GM23338 (cell line): ENCODE data around the gene KCNA1. TPM values are rescaled to one million over a fixed set of nuclear protein-coding genes. Genes with fewer than 3 reads are reported as not detected.

Experiments used
- ATAC-seq: fragments of 200-7000 bp; cut with Tn5 transposase; 3 replicates; pipeline ENCODE4 v1.9.1; 2020
- DNase-seq: peaks from one replicate; pipeline ENCODE4 v3.0.0-alpha.2; 2015; ENCODE audit warnings: low spot score
- H2AFZ ChIP-seq: fragments of 200-600 bp; sonication (generic); 2 replicates; pipeline ENCODE4 v1.8.0; 2016; ENCODE audit warnings: antibody characterized with exemption, mild to moderate bottlenecking, moderate library complexity
- H3F3A ChIP-seq: fragments of 200-600 bp; sonication (generic); replicated peaks from 2 replicates; pipeline ENCODE4 v1.8.0; 2017; ENCODE audit warnings: antibody characterized with exemption, mixed run types, low read depth
- H3K27ac ChIP-seq: fragments of 200-600 bp; sonication (generic); 2 replicates; pipeline ENCODE4 v1.6.1; 2016; ENCODE audit warnings: low read depth
- H3K27me3 ChIP-seq: fragments of 200-600 bp; sonication (generic); 2 replicates; pipeline ENCODE4 v1.8.0; 2016; ENCODE audit warnings: mild to moderate bottlenecking, mixed run types, moderate library complexity; ENCODE audit not compliant: insufficient read depth
- H3K36me3 ChIP-seq: fragments of 200-600 bp; sonication (generic); 2 replicates; pipeline ENCODE4 v1.8.0; 2016; ENCODE audit warnings: mild to moderate bottlenecking; ENCODE audit not compliant: insufficient read depth
- H3K4me1 ChIP-seq: fragments of 200-600 bp; sonication (generic); 2 replicates; pipeline ENCODE4 v1.8.0; 2016; ENCODE audit warnings: mild to moderate bottlenecking, moderate library complexity; ENCODE audit not compliant: insufficient read depth
- H3K4me2 ChIP-seq: fragments of 200-600 bp; sonication (generic); 2 replicates; pipeline ENCODE4 v1.7.1; 2017; ENCODE audit warnings: mixed run types
- H3K4me3 ChIP-seq: fragments of 200-600 bp; sonication (generic); 2 replicates; pipeline ENCODE4 v1.6.1; 2016; ENCODE audit warnings: mixed run types
- H3K79me2 ChIP-seq: fragments of 200-600 bp; sonication (generic); replicated peaks from 2 replicates; pipeline ENCODE4 v1.8.0; 2017; ENCODE audit warnings: mild to moderate bottlenecking; ENCODE audit not compliant: insufficient read depth
- H3K9me2 ChIP-seq: fragments of 200-600 bp; sonication (generic); 2 replicates; pipeline ENCODE4 v1.8.0; 2017; ENCODE audit not compliant: insufficient read depth
- H4K20me1 ChIP-seq: fragments of 200-600 bp; sonication (generic); replicated peaks from 2 replicates; pipeline ENCODE4 v1.8.0; 2017; ENCODE audit warnings: mild to moderate bottlenecking; ENCODE audit not compliant: insufficient read depth
- H3K27ac Mint-ChIP-seq: 2 replicates; pipeline ENCODE4 v1.8.0; 2020; ENCODE audit warnings: inconsistent platforms, mild to moderate bottlenecking, moderate library complexity, mixed read lengths
- H3K27me3 Mint-ChIP-seq: 3 replicates; pipeline ENCODE4 v1.8.0; 2022; ENCODE audit warnings: low read depth, mild to moderate bottlenecking, moderate library complexity, mixed read lengths, inconsistent platforms; ENCODE audit not compliant: insufficient read depth, poor library complexity
- H3K36me3 Mint-ChIP-seq: 3 replicates; pipeline ENCODE4 v1.8.0; 2021; ENCODE audit warnings: low read depth, mild to moderate bottlenecking, inconsistent platforms, moderate library complexity, mixed read lengths
- H3K4me1 Mint-ChIP-seq: 3 replicates; pipeline ENCODE4 v1.8.0; 2020; ENCODE audit warnings: mild to moderate bottlenecking, inconsistent platforms, mixed read lengths
- H3K4me3 Mint-ChIP-seq: 3 replicates; pipeline ENCODE4 v1.8.0; 2021; ENCODE audit warnings: moderate library complexity, mild to moderate bottlenecking, inconsistent platforms, mixed read lengths
- H3K9me3 Mint-ChIP-seq: 3 replicates; pipeline ENCODE4 v1.8.0; 2020; ENCODE audit warnings: moderate library complexity, mild to moderate bottlenecking, inconsistent platforms, mixed read lengths
- CREB1 ChIP-seq: fragments of 250-450 bp; sonication (Bioruptor Pico); IDR thresholded peaks from 2 replicates; pipeline ENCODE4 v1.5.0; 2020; ENCODE audit warnings: low read depth, mild to moderate bottlenecking, moderate library complexity
- EZH2 ChIP-seq: fragments of 200-600 bp; sonication (generic); IDR thresholded peaks from one replicate; pipeline ENCODE4 v1.8.0; 2017; ENCODE audit warnings: antibody characterized with exemption, mild to moderate bottlenecking, low read depth; ENCODE audit not compliant: unreplicated experiment
- EZH2phosphoT487 ChIP-seq: fragments of 200-600 bp; sonication (generic); IDR thresholded peaks from one replicate; pipeline ENCODE4 v1.8.1; 2018; ENCODE audit warnings: antibody characterized with exemption; ENCODE audit not compliant: unreplicated experiment
- JUNB ChIP-seq: IDR thresholded peaks from one replicate; pipeline ENCODE4 v1.6.1; 2016; ENCODE audit warnings: antibody characterized with exemption; ENCODE audit not compliant: unreplicated experiment
- NANOG ChIP-seq: IDR thresholded peaks from 2 replicates; pipeline ENCODE4 v1.6.1; 2016; ENCODE audit warnings: antibody characterized with exemption, borderline replicate concordance
- POLR2AphosphoS5 ChIP-seq: IDR thresholded peaks from 2 replicates; pipeline ENCODE4 v1.6.1; 2016; ENCODE audit warnings: antibody characterized with exemption, low read depth
- STAT1 ChIP-seq: IDR thresholded peaks from one replicate; pipeline ENCODE4 v1.6.1; 2016; ENCODE audit warnings: antibody characterized with exemption; ENCODE audit not compliant: unreplicated experiment
- ZNF114 ChIP-seq: fragments of 250-450 bp; sonication (Bioruptor Pico); IDR thresholded peaks from 2 replicates; pipeline ENCODE4 v1.5.0; 2020; ENCODE audit warnings: mild to moderate bottlenecking, moderate library complexity
- ZNF331 ChIP-seq: fragments of 250-450 bp; sonication (Bioruptor Pico); IDR thresholded peaks from 2 replicates; pipeline ENCODE4 v1.5.0; 2020; ENCODE audit warnings: low read depth, mild to moderate bottlenecking, moderate library complexity
- polyA plus RNA-seq: library from polyadenylated mRNA; unstranded; fragments of >200 nt; fragmentation: Nextera tagmentation; extraction: Ambion mirVana; gene quantifications from 2 replicates; pipeline ENCODE4 v1.2.1, GENCODE V29; 2016
- total RNA-seq: library from RNA; depleted of rRNA; stranded (reverse); fragments of >200 nt; shearing (Covaris generic); gene quantifications from 2 replicates; pipeline ENCODE4 v1.2.3, GENCODE V29; 2014
- TF ChIP-seq, protein P1 (sequence below): fragments of 250-450 bp; sonication (Bioruptor Pico); IDR thresholded peaks from 2 replicates; pipeline ENCODE4 v1.5.0; 2020; ENCODE audit warnings: mild to moderate bottlenecking, moderate library complexity
- TF ChIP-seq, protein P2 (sequence below), 2 experiments: fragments of 200-600 bp in 1 of 2; sonication (generic) in 1 of 2; conservative IDR thresholded peaks; 2 replicates each; pipeline versions ENCODE4 v1.5.1 to v1.6.1; 2016 to 2017; ENCODE audit warnings: antibody characterized with exemption in 2 of 2, low read depth in 2 of 2, mild to moderate bottlenecking in 2 of 2, moderate library complexity in 1 of 2
- TF ChIP-seq, protein P3 (sequence below): IDR thresholded peaks from 2 replicates; pipeline ENCODE4 v1.6.1; 2016; ENCODE audit warnings: antibody characterized with exemption
- TF ChIP-seq, protein P4 (sequence below): IDR thresholded peaks from one replicate; pipeline ENCODE4 v1.6.1; 2018; ENCODE audit warnings: antibody characterized with exemption; ENCODE audit not compliant: unreplicated experiment

The KCNA1 gene
- total and polyA plus RNA-seq, 2 experiments from 2014 or later, result 0.10 to 1.2 TPM

DNA sequence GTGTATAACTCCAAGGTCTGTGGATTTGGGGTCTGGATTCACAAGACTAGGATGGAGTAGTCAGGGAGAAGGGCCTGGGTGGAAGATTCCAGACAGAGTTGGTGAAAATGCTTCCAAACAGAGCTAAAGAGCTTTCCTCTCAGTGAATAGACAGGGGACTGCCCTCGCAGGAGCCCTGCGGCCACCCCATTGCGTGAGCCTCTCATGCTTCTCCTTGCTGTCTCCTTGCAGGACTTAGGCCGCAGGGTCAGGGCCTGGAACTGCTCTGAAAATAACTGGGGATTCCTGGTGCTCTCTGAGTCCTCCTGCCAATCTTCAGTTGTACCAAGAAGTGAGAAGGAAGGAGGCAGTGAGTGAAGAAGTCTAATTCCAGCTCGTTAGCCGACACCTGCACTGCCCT lies 49.0 kb upstream of the KCNA1 start:
- H3K4me1 ChIP-seq, result no peaks in the 10 kb centered on the region
- no peak overlapping the region for H3K4me3 Mint-ChIP-seq
- no peak overlapping the region for H3K4me2 ChIP-seq
- ATAC-seq, result no peak
- H3F3A ChIP-seq, result no peaks in the 10 kb centered on the region
- no peak overlapping the region for H2AFZ ChIP-seq
- no peak overlapping the region for H3K4me3 ChIP-seq
- TF ChIP-seq, protein P1, sequence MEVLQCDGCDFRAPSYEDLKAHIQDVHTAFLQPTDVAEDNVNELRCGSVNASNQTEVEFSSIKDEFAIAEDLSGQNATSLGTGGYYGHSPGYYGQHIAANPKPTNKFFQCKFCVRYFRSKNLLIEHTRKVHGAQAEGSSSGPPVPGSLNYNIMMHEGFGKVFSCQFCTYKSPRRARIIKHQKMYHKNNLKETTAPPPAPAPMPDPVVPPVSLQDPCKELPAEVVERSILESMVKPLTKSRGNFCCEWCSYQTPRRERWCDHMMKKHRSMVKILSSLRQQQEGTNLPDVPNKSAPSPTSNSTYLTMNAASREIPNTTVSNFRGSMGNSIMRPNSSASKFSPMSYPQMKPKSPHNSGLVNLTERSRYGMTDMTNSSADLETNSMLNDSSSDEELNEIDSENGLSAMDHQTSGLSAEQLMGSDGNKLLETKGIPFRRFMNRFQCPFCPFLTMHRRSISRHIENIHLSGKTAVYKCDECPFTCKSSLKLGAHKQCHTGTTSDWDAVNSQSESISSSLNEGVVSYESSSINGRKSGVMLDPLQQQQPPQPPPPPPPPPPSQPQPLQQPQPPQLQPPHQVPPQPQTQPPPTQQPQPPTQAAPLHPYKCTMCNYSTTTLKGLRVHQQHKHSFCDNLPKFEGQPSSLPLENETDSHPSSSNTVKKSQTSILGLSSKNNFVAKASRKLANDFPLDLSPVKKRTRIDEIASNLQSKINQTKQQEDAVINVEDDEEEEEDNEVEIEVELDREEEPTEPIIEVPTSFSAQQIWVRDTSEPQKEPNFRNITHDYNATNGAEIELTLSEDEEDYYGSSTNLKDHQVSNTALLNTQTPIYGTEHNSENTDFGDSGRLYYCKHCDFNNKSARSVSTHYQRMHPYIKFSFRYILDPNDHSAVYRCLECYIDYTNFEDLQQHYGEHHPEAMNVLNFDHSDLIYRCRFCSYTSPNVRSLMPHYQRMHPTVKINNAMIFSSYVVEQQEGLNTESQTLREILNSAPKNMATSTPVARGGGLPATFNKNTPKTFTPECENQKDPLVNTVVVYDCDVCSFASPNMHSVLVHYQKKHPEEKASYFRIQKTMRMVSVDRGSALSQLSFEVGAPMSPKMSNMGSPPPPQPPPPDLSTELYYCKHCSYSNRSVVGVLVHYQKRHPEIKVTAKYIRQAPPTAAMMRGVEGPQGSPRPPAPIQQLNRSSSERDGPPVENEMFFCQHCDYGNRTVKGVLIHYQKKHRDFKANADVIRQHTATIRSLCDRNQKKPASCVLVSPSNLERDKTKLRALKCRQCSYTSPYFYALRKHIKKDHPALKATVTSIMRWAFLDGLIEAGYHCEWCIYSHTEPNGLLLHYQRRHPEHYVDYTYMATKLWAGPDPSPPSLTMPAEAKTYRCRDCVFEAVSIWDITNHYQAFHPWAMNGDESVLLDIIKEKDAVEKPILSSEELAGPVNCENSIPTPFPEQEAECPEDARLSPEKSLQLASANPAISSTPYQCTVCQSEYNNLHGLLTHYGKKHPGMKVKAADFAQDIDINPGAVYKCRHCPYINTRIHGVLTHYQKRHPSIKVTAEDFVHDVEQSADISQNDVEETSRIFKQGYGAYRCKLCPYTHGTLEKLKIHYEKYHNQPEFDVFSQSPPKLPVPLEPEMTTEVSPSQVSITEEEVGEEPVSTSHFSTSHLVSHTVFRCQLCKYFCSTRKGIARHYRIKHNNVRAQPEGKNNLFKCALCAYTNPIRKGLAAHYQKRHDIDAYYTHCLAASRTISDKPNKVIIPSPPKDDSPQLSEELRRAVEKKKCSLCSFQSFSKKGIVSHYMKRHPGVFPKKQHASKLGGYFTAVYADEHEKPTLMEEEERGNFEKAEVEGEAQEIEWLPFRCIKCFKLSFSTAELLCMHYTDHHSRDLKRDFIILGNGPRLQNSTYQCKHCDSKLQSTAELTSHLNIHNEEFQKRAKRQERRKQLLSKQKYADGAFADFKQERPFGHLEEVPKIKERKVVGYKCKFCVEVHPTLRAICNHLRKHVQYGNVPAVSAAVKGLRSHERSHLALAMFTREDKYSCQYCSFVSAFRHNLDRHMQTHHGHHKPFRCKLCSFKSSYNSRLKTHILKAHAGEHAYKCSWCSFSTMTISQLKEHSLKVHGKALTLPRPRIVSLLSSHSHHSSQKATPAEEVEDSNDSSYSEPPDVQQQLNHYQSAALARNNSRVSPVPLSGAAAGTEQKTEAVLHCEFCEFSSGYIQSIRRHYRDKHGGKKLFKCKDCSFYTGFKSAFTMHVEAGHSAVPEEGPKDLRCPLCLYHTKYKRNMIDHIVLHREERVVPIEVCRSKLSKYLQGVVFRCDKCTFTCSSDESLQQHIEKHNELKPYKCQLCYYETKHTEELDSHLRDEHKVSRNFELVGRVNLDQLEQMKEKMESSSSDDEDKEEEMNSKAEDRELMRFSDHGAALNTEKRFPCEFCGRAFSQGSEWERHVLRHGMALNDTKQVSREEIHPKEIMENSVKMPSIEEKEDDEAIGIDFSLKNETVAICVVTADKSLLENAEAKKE (CRISPR knock-in tag), result no peak
- TF ChIP-seq POLR2AphosphoS5 (no peak), JUNB (no peak), EZH2 (no peak), STAT1 (no peak), NANOG (no peak), ZNF331 (no peak), CREB1 (no peak), EZH2phosphoT487 (no peak), ZNF114 (CRISPR knock-in tag) (no peak)
- TF ChIP-seq, protein P2, sequence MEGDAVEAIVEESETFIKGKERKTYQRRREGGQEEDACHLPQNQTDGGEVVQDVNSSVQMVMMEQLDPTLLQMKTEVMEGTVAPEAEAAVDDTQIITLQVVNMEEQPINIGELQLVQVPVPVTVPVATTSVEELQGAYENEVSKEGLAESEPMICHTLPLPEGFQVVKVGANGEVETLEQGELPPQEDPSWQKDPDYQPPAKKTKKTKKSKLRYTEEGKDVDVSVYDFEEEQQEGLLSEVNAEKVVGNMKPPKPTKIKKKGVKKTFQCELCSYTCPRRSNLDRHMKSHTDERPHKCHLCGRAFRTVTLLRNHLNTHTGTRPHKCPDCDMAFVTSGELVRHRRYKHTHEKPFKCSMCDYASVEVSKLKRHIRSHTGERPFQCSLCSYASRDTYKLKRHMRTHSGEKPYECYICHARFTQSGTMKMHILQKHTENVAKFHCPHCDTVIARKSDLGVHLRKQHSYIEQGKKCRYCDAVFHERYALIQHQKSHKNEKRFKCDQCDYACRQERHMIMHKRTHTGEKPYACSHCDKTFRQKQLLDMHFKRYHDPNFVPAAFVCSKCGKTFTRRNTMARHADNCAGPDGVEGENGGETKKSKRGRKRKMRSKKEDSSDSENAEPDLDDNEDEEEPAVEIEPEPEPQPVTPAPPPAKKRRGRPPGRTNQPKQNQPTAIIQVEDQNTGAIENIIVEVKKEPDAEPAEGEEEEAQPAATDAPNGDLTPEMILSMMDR (conservative IDR thresholded peaks at IDR 0.05; ENCODE audit: low read depth in 2 of 2), result no peak
- TF ChIP-seq, protein P3, sequence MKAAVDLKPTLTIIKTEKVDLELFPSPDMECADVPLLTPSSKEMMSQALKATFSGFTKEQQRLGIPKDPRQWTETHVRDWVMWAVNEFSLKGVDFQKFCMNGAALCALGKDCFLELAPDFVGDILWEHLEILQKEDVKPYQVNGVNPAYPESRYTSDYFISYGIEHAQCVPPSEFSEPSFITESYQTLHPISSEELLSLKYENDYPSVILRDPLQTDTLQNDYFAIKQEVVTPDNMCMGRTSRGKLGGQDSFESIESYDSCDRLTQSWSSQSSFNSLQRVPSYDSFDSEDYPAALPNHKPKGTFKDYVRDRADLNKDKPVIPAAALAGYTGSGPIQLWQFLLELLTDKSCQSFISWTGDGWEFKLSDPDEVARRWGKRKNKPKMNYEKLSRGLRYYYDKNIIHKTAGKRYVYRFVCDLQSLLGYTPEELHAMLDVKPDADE, result no peak
- TF ChIP-seq, protein P4, sequence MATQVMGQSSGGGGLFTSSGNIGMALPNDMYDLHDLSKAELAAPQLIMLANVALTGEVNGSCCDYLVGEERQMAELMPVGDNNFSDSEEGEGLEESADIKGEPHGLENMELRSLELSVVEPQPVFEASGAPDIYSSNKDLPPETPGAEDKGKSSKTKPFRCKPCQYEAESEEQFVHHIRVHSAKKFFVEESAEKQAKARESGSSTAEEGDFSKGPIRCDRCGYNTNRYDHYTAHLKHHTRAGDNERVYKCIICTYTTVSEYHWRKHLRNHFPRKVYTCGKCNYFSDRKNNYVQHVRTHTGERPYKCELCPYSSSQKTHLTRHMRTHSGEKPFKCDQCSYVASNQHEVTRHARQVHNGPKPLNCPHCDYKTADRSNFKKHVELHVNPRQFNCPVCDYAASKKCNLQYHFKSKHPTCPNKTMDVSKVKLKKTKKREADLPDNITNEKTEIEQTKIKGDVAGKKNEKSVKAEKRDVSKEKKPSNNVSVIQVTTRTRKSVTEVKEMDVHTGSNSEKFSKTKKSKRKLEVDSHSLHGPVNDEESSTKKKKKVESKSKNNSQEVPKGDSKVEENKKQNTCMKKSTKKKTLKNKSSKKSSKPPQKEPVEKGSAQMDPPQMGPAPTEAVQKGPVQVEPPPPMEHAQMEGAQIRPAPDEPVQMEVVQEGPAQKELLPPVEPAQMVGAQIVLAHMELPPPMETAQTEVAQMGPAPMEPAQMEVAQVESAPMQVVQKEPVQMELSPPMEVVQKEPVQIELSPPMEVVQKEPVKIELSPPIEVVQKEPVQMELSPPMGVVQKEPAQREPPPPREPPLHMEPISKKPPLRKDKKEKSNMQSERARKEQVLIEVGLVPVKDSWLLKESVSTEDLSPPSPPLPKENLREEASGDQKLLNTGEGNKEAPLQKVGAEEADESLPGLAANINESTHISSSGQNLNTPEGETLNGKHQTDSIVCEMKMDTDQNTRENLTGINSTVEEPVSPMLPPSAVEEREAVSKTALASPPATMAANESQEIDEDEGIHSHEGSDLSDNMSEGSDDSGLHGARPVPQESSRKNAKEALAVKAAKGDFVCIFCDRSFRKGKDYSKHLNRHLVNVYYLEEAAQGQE, result no peak
- H3K9me3 Mint-ChIP-seq, result no peaks in the 10 kb centered on the region
- DNase-seq, result no peak
- H3K27me3 ChIP-seq, result peaks cover 3% of the 10 kb centered on the region; the same call in 1 of the 2 replicates
- no peak overlapping the region for H3K27ac ChIP-seq
- no peaks in the 10 kb centered on the region for H4K20me1 ChIP-seq
- H3K79me2 ChIP-seq, result no peaks in the 10 kb centered on the region
- H3K4me1 Mint-ChIP-seq, result peaks cover 11% of the 10 kb centered on the region
- no peaks in the 10 kb centered on the region for H3K36me3 ChIP-seq
- H3K36me3 Mint-ChIP-seq, result no peaks in the 10 kb centered on the region
- peaks cover 6% of the 10 kb centered on the region for H3K27me3 Mint-ChIP-seq
- H3K27ac Mint-ChIP-seq, result no peak overlapping the region
- no peaks in the 10 kb centered on the region for H3K9me2 ChIP-seq
